ENCODE data around the gene AQP12A.

DNA sequence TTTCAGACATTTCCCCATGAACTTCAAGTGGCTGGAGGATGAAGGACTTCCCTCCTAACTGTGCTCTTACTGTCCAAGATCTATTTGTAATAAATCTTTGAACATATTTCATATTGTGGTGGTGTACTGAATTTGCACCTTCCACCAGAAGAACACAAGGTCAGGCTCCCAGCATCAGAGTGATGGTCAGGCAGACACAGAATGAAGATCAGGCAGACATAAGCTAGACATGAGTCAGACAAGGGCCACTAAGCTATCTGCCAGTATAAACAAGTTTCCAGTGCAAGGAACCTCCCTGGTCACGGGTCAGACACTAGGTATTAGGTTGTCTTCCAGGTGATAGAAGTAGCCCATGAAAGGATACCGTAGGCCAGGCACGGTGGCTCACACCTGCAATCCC lies 29.0 kb upstream of the AQP12A start:
- TF ChIP-seq POLR2A (IDR thresholded peaks at IDR 0.05) (no peak), CTCF (IDR thresholded peaks at IDR 0.05) (no peak), POLR2AphosphoS5 (IDR thresholded peaks at IDR 0.05) (no peak), EP300 (IDR thresholded peaks at IDR 0.05) (no peak)

All from sigmoid colon (tissue), 4 donors.